GM20431 (cell line): ENCODE measurements around the gene PEX13.
"Not testable (repeated sequence)": the region's sequence is repeated elsewhere in the genome, so short reads cannot be mapped to it uniquely, and the experiment has no call there.

Experiments
- in situ Hi-C: fragments of 300-500 bp; cut with MseI, MboI; formaldehyde crosslinking; loops from one replicate; pipeline ENCODE4 v1.15.0; 2020; ENCODE audit warnings: low sequenced_read_pairs; ENCODE audit not compliant: unreplicated experiment

Gene PEX13

DNA sequence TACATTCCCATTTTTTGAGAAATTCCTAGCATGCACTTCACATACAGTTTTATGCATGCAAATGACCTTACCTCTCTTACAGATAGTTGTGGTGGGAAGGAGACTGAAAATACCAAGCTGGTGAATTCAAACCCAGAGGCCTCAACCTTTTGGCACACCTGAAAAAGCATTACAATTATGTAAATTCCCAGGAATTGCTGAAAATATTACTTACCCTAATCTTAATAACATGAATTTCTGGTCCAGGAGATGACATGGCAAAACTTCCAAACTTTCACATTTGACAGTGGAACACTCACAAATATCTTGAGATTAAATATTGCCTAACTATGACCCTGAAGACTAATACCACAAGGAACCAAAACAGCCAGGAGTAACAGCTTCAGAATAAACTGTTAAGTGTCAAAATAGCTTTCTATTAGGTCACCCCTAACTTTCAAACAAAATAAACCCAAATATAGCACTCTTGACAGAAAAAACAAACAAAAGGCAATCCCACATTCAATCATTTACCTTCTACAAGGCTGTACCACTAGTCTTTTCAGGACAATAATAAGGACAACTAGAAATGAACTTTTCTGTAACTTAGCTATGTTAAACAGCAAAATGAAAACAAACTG, 10.9 kb upstream of the PEX13 start:
- in situ Hi-C loops: loop anchor here (10.0 kb wide), 1 partner anchor 212 kb away; no protein-coding TSS in a partner anchor

DNA sequence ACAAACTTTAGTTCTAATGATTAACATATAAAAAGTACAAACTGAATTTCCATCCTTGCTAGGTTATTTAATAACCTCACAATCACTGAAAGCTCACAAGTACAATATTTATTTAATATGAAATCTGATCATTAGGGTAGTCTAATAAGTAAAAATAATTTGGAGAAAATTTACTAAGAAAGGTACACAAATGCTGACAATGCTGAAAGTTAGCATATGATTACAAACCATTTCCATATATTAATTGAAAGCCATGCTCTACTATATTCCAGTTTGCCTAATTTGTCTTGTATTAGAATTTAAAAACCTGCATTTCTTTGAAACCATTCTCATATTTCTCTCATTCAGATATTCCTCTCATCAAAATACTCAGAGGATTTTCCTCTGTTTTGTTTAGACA, 8.2 kb upstream of the PEX13 start:
- in situ Hi-C loops: loop anchor here (10.0 kb wide), 1 partner anchor 215 kb away; no protein-coding TSS in a partner anchor

DNA sequence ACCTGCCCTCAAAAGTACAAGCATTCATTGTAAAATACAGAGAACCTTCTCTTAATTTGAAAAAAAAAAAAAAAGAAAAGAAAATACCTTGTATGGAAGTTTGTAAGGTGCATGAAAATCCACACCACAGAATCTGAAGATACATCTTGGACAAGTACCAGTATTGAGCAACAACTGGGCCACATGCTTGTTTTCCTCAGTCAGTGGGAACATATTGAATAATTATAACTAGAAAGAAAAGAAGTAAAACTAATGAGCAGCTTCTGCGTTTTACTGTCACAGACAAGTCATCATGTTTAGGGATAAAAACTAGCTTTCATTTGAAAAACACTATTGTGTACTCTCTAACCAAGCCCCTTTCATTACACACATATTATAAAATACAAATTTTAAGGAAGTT, 5.8 kb upstream of the PEX13 start:
- in situ Hi-C loops: no loop called here

DNA sequence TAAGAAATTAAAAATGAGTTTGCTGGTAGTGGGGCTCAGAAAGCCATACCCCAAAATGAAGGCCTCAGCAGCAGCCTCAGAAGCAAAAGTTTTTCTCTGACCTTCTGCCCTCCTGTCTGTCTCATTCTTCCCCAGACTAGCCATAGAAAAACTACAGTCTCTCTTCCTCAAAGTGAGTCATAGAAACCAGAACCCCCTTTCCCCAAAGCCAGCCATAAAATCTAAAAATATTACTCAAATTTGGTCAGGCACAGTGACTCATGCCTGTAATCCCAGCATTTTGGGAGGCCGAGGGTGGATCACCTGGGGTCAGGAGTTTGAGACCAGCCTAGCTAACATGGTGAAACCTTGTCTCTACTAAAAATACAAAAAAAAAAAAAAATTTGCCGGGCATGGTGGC, 5.2 kb upstream of the PEX13 start:
- in situ Hi-C loops: not testable (repeated sequence)

DNA sequence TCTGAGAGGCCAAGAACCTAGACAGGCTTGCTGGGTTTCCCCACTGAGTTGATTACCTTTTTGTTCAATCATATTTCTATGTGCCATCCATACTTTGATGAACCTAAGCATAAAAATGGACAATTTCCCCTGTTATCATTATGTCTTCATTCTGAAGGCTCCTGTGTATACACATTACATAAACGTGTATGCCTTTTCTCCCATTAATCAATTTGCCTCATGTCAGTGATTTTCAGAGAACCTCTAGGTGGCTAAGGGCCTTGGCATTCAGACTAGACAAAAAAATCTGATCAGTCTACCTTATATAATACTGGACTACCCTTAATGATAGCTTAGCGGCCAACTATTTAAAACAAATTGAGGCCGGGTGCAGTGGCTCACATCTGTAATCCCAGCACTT, 4.1 kb upstream of the PEX13 start:
- in situ Hi-C loops: no loop called here

DNA sequence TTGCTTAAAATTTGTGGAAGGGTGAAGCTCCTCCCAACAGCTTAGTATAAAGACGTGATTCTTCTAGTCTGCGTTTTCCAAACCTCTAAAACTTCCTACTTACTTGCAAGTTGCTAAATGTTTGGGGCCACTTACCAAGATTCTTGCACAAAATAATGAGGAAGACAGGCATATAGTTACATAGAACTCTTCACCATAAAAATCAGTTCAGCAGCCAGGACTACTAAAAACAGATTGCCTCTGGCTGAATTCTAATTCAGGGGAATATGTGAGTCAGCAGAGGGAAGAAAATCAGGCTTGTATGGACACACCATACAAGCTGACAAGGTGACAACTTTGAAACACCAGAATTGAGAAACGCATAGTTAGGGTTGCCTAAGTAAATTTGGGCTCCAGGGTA, 2.8 kb upstream of the PEX13 start:
- in situ Hi-C loops: no loop called here

DNA sequence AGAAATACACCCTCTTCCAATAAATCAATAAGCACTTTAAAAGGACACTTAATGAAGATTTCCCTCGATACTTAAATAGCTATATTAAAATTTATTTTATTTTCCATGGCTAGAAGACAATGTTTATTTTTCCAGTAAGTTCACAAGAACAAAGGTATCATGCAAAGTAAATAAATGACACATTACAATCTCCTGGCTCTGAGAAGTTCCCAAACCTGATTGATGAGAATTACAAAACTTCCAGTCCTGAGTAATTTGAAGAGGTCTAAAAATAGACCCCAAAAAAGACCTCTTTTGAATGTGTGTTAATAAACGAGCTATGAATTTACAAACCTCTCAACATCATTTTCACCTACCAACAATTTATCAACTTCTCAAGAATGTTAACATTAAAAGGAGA, 1.5 kb upstream of the PEX13 start:
- in situ Hi-C loops: no loop called here

DNA sequence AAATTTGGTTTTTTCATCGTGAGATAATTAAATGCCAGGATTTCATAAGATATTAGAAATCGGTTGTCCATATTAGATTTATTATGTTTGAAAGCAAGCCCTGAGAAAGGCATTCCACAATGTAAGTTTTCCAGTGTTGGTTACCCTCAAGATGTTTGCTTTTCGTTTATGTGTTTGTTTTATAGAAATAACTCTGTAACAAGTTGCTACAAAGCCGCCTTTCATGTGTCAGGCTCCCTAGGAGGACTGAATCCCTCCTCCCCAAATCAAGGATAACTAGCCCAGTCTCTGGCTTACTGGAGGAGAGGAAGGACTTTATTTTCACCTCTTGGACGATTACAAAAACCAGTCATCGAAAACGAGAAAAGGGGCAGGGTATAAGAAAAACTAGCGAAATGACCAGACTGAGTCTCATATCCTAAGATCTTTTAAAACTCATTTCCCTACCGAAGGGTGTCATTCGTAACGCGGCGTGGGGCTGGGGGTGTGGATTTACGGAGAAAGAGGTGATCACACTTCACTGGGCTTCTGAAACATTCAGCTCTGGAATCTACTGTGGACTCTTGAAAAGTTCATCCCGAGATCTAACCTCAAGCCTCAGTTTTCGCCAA, 1.0 kb upstream of the PEX13 start:
- in situ Hi-C loops: no loop called here

DNA sequence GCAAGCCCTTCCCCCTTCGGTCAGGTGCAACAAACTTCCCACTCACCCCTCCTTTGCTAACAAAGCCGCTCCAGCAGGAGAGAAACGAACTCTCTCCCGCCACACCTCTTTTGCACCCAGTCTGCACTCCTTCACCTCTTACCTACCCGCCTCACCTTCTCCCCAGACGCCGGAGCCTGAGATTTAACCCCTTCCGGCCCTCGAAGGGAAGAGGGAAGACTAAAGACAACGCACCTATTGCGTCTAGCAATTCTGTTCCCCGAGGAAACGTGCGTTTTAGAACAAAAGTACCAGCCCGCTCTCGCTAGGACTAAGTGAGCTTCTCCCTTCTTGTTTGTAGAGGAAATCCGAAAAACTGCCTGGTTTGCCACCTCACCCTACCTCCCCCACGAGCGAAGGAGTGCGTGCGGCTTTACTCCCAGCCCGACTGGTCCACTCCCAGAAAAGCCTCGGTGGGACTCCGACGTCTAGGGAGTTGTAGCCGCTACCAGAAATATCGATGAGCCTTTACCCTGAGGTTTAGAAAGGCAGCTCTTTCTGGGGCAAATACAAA, 441 bp upstream of the PEX13 start:
- in situ Hi-C loops: no loop called here

DNA sequence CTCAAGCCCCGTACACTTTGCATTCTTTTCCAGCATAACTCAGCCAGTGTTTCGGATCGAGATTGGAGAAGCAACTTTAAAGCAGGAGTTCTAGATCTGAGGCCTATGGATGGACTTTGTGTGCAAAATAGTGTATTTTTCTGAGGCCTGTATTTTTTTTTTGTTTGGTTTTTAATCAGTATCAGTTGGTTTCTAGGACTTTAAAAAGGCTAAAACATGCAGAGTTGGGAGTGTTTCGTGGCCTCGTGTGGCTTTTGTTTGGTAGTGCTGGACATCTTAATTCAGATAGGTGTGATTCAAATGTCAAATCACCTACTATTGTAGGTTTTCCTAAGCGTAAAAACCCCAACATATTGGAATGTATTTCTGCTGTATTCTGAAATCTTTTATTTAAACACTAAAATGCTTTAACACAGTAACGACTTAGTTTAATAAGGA, 817 bp downstream of the PEX13 start:
- in situ Hi-C loops: no loop called here

DNA sequence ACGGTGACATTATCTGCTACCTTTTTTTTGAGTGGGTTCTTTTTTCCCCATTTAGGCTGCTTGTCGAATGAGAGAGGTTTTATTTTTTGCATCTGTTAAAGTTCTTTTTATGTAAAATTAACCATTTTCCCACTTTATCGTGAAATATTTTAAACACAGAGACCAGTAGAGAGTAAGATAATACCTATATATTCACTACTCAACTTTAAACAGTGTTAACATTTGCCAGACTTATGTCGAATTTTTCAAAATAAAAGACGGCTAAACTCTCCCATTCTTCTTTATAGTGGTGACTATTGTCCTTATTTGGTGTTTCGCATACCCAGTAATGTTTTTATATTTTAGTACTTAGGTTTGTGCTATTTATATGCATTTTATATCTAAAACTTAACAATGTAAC, 1.3 kb downstream of the PEX13 start:
- in situ Hi-C loops: no loop called here

DNA sequence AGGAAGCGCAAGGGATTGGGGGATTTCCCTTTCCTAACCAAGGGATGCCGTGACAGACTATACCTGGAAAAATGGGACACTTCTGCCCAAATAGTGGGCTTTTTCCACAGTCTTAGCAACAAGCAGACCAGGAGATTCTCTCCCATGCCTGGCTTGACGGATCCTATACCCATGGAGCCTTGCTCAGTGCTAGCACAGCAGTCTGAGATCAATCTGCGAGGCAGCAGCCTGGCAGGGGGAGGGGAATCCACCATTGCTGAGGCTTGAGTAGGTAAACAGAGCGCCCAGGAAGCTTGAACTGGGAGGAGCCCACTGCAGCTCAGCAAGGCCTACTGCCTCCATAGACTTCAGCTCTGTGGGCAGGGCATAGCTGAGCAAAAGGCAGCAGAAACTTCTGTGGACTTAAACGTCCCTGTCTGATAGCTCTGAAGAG, 3.7 kb downstream of the PEX13 start:
- in situ Hi-C loops: no loop called here

DNA sequence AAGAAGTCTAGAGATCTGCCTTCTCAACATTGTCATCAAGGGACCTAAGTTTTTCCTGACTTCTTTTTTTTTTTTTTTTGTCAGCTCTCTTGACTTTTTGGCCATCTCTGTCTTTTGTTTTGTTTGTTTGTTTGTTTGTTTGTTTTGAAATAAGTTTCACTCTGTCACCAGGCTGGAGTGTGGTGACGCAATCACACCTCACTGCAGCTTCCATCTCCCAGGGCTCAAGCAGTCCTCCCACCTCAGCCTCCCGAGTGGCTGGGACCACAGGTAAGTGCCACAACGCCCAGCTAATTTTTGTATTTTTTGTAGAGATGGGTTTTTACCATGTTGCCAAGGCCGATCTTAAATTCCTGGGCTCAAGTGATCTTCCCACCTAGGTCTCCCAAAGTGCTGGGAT, 6.2 kb downstream of the PEX13 start:
- in situ Hi-C loops: no loop called here

DNA sequence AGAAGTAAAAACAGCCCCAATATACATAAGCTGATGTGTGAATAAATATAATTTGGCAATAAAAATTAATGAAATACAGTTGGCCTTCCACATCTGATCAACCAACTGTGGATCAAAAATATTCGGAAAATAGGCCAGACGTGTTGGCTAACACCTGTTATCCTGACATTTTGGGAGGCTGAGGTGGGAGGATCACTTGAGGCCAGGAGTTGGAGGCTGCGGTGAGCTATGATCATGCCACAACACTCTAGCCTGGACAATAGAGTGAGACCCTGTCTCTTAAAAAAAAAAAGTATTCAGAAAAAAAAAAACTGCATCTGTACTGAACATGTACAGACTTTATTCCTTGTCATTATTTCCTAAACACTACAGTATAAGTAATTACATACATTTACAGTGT, 12.0 kb downstream of the PEX13 start:
- in situ Hi-C loops: no loop called here

DNA sequence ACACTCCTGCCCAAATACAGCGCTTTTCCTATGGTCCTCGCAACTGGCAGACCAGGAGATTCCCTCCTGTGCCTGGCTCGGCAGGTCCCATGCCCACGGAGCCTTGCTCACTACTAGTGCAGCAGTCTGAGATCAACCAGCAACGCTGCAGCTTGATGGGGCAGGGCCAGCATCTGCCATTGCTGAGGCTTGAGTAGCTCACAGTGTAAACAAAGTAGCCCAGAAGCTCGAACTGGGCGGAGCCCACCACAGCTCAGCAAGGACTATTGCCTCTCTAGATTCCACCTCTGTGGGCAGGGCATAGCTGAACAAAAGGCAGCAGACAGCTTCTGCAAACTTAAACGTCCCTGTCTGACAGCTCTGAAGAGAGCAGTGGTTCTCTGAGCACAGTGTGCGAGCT, 17.1 kb downstream of the PEX13 start:
- in situ Hi-C loops: not testable (repeated sequence)

DNA sequence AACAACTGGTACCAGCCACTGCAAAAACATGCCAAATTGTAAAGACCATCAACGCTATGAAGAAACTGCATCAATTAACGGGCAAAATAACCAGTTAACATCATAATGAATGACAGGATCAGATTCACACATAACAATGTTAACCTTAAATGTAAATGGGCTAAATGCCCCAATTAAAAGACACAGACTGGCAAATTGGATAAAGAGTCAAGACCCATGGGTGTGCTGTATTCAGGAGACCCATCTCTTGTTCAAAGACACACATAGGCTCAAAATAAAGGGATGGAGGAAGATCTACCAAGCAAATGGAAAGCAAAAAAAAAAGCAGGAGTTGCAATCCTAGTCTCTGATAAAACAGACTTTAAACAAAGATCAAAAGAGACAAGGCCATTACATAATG, 19.1 kb downstream of the PEX13 start:
- in situ Hi-C loops: not testable (repeated sequence)

DNA sequence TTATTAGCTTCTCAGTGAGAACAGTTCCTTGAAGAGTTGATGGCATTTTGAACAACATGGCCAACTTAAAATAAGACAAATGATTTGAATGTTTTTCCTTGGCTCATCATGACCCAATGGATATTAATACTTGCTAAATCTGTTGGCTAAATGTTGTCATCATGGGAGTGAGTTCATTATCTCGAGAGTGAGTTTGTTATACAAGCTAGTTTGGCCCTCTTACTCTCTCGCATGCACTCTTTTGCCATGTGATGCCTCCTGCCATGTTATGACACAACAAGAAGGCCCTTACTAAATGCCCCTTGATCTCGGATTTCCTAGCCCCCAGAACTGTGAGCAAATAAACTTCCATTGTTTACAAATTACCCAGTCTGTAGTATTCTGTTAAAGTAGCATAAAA, 25.3 kb downstream of the PEX13 start:
- in situ Hi-C loops: no loop called here

DNA sequence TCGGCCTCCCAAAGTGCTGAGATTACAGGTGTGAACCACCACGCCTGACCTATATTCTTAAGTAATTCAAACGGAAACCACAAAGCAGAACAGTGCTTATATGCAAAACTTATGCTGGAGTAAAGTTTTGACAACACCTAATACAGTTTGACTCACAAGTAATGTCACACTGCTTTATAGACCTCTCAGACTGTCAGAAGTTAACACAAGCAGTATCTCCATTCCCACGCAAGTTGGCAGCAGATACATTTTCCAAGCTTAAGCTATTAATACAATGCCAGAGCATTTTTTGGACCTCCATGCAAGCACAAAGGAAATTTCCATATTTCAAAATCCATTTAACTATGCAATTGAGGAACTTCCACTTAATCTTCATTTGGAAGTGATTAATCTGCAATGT, 27.1 kb downstream of the PEX13 start:
- in situ Hi-C loops: no loop called here

DNA sequence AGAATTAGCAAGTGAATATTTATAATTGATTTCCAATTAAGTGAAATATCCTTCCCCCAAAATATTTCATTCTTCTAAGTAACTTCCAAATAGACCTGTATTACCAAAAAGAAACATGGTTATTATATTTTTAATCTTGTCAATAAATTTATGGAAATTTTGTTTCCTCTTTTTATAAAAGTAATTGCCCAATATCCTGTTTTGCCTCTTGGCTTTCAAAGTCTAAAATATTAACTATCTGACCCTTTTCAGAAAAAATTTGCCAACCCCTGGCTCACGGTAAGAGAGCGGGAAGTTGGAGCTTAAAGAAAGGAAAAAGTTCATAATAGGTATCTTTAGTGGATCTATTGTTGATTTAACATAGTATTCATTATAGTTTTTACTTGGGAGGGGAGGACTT, 27.7 kb downstream of the PEX13 start:
- in situ Hi-C loops: no loop called here

DNA sequence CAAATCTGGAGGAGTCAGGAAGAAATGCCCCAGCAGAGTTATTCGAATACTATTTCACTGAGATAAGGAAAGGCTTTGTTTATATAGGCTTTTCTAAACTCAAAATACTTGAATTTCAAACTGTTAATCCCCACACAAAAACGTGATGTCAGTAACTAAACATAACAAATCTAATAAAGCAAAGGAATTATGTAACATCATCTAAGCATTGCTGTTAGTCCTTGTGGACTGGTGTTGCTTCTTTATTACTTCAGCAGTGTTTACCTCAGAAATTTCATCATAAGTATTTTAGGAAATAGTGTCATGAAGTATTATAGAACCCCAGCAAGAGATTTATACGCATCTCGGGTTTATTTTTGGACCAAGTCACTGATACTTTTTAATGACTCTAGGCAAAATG, 28.5 kb downstream of the PEX13 start:
- in situ Hi-C loops: no loop called here

DNA sequence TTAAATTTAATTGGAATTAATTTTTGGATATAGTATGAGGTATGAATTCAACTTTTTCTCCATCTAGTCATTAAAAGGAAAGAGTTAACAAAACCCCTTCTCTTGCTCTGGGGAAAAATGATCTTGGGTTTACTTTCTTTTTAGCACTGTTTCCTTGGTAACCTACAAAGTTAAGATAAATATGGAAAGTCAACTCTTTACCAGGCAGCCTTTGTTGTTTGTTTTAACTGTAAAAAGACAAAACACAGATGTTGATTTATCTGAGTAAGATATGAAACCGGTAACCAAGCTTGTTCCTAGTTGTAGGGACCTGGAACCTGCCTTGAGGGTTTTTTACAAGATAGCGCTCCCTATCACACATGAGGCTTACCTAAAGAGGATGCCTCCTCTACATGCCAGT, 38.0 kb downstream of the PEX13 start:
- in situ Hi-C loops: no loop called here

DNA sequence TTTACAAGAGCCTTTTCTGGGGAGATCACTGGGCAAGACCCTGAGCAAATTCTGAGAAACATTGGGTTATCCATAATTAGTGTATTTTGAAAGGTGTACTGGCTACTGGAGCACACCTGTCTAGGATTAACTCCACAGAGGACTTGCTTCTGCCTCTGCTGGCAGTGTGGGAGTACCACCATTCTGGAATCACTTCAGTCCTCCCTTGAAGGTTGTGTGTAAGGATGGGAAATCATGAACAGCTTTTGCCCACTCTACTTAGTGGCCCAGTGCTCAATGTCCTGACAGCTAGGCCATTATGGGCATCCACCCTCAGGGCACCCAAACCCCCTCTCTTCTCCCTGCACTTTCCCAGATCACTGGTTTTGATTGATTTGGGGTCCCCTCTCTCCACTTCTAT, 40.0 kb downstream of the PEX13 start:
- in situ Hi-C loops: no loop called here
